ENCODE measurements around the gene NUP210L. TPM values are rescaled to one million over a fixed set of nuclear protein-coding genes. Genes with fewer than 3 reads are reported as not detected.
A peak's percentile ranks its signal among the peaks of the same experiment; 100 is the strongest.

The NUP210L gene
- total and polyA plus RNA-seq, 5 donors, result 0.09 to 0.88 (median 0.18) TPM; not detected in 1

DNA sequence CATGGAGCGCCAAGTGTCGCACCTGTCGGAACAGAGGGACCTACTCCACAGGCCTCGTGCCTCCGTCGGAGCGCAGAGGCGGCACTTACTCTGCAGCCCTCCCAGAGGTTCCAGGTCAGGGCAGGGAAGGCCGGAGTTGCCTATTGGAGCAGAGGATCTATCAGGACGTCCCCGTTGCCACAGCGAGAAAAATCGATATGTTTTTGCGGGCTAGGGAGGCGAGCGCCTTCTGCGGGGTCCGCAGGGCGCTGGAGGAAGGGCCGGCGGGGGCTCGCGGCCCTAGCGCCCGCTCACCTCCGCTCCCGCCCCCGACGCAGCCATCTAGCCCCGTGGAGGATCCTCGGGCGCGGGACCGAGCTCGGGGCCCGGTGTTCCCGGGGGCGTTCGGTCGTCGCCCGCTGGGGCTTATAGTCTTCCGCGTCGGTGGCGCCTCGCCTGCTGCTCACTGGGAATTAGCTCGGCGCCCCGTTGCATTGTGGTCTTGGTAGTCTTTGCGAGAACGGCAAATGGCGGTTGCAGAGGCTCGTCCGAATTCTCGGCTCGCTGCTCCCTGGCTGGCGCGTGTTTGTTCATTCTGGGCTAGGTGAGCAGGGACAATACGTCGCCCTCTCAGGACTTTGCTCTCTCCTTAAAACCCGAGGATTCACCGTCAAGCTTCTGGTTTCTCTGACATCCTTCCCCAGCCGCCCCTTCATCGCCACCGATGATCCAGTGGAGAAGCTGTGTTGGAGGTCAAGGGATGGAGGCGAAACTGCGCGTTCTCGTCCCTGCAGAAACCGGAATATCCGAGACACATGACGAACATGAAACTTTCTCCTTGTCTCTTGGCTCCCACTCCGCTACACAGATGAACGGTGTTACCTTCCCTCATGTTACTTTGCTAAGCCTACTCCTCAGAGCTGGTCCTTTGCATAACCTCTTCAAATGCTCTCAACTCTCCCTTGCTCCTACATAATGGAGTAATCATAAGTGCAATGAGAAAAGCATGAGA, 177.3 kb downstream of the NUP210L start, which contains the start of gene JTB:
JTB (minus strand) TSS at position 425 of the 991 bp plus-strand sequence; CDS start at position 3, 422 bp downstream.
- intact Hi-C loops (cut with DNase I), result no loop called here
- Histone ChIP-seq H3K4me1 (ENCODE audit: control insufficient read depth, insufficient read depth, low read length) (no peaks in the 10 kb centered on the region), H3K27me3 (ENCODE audit: control insufficient read depth, insufficient read depth) (no peaks in the 10 kb centered on the region), H3K9me3 (ENCODE audit: control insufficient read depth, low read length) (no peaks in the 10 kb centered on the region), H3K4me3 (ENCODE audit: low read length) (peak within 1 kb of the TSS; percentile 93), H3K27ac (ENCODE audit: low read length) (peak within 1 kb of the TSS; percentile 92)
- ATAC-seq (peak; percentile 94 to 96), DNase-seq (peak; percentile 89 to 96 (median 93))
- WGBS, result under 1% methylated on average over 75 of the region's 75 CpGs

DNA sequence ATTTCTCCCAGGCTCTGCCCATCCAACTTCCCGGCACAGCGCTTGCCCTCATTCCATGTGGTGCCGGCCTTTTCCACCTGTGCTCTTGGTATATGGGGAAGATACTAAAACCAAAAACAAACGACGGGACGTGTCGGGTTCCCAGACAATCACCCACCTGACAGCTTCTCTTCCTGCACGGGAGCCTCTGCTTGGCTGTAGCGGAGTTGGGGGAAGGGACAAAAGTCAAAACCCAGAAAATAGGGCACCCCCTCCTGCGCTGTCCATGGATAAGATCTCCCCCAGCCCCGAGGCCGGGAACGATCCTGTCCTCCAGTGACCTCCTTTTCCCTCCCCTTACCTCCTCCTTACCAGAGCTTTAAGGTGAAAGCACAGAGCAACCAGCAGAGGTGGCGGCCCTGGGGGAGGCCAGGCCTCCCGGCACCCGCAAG, 178.0 kb downstream of the NUP210L start:
- no peak for ATAC-seq
- intact Hi-C loops (cut with DNase I), result no loop called here
- under 1% methylated on average over 16 of the region's 16 CpGs for WGBS
- Histone ChIP-seq H3K9me3 (ENCODE audit: control insufficient read depth, low read length) (no peaks in the 10 kb centered on the region), H3K27ac (ENCODE audit: low read length) (peak overlapping the region; percentile 91), H3K27me3 (ENCODE audit: control insufficient read depth, insufficient read depth) (no peaks in the 10 kb centered on the region), H3K4me1 (ENCODE audit: control insufficient read depth, insufficient read depth, low read length) (no peaks in the 10 kb centered on the region), H3K4me3 (ENCODE audit: low read length) (peak overlapping the region; percentile 93)
- DNase-seq, result no peak

DNA sequence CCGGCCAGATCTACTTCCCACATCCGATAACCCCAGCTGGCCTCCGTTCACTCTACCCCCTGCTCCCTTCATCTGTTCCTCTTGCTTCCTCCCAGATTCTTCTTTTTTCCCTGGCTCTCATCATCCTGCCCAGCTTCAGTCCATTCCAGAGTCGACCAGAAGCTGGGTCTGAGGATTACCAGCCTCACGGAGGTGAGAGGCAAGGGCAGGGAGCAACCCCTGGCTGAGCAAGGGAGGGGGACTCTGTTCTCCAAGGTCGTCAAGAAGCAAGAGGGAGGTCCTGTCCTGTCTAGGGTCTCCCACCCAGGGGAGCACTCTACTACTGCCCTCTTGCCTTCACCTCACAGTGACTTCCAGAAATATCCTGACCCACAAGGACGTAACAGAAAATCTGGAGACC, 181.3 kb downstream of the NUP210L start:
- no peak overlapping the region for H3K4me3 ChIP-seq (ENCODE audit: low read length)
- H3K9me3 ChIP-seq (ENCODE audit: control insufficient read depth, low read length), result no peaks in the 10 kb centered on the region
- peaks cover under 1% of the 10 kb centered on the region for H3K4me1 ChIP-seq (ENCODE audit: control insufficient read depth, insufficient read depth, low read length)
- no peaks in the 10 kb centered on the region for H3K27me3 ChIP-seq (ENCODE audit: control insufficient read depth, insufficient read depth)
- DNase-seq, result no peak
- intact Hi-C loops (cut with DNase I), result no loop called here
- no peak overlapping the region for H3K27ac ChIP-seq (ENCODE audit: low read length)
- no peak for ATAC-seq
- WGBS, result 75% methylated on average over 7 of the region's 7 CpGs

DNA sequence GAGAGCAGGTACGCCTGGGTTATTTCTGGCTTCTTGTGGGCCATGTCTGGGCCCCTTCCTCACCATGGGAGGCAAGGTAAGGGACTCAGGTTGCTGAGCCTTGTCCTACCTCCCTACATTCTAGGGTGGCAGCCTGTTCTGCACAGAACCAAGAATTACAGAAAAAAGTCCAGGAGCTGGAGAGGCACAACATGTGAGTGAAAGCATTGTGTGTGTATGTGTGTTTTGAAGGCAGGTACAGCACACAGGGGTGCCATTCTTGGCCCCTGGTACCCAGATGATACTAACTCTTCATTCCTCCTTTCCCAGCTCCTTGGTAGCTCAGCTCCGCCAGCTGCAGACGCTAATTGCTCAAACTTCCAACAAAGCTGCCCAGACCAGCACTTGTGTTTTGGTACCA, 181.8 kb downstream of the NUP210L start:
- WGBS, result 91% methylated on average over 3 of the region's 3 CpGs
- intact Hi-C loops (cut with DNase I), result no loop called here
- H3K4me1 ChIP-seq (ENCODE audit: control insufficient read depth, insufficient read depth, low read length), result peaks cover 5% of the 10 kb centered on the region
- H3K27me3 ChIP-seq (ENCODE audit: control insufficient read depth, insufficient read depth), result no peaks in the 10 kb centered on the region
- no peak for DNase-seq
- H3K9me3 ChIP-seq (ENCODE audit: control insufficient read depth, low read length), result no peaks in the 10 kb centered on the region
- no peak for ATAC-seq
- no peak overlapping the region for H3K4me3 ChIP-seq (ENCODE audit: low read length)
- H3K27ac ChIP-seq (ENCODE audit: low read length), result no peak overlapping the region

DNA sequence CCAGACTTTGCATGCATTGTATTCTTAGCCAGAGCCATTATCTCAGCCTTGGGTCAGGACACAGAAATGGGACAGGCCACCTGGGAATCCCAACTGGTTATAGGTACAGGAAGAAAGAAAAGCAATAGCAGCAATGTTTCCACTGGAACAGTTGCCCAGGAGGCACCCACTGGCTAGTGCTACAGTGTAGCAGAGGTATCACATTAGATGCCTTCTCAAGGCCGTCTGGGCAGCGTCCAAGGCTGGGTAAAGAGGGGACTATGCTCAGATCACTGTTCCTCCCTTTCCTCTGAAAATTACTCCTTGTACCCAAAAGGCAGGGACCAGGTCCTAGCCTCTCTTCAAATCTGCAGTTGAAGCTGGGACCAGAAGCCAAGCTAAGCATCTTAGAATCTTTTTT, 184.5 kb downstream of the NUP210L start:
- Histone ChIP-seq H3K27ac (ENCODE audit: low read length) (no peak overlapping the region), H3K4me1 (ENCODE audit: control insufficient read depth, insufficient read depth, low read length) (peaks cover 6% of the 10 kb centered on the region), H3K4me3 (ENCODE audit: low read length) (no peak overlapping the region), H3K27me3 (ENCODE audit: control insufficient read depth, insufficient read depth) (no peaks in the 10 kb centered on the region), H3K9me3 (ENCODE audit: control insufficient read depth, low read length) (no peaks in the 10 kb centered on the region)
- 91% methylated on average over 2 of the region's 2 CpGs for WGBS
- ATAC-seq, result no peak
- intact Hi-C loops (cut with DNase I), result no loop called here
- DNase-seq, result no peak

DNA sequence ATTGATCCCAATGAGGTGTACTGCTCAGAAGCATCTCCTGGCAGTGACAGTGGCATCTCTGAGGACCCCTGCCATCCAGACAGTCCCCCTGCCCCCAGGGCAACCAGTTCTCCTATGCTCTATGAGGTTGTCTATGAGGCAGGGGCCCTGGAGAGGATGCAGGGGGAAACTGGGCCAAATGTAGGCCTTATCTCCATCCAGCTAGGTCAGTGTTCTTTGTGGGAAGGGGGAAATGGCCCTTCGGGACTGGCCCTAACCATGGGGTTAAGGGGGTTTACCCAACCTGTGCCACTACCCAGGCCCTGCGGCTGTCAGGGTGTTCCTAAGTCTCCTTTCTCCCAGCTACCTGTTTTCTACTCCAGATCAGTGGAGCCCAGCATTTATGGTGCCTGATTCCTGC, 185.9 kb downstream of the NUP210L start:
- WGBS, result 91% methylated on average over 2 of the region's 2 CpGs
- ATAC-seq (no peak), DNase-seq (no peak)
- H3K4me3 ChIP-seq (ENCODE audit: low read length), result no peak overlapping the region
- no peaks in the 10 kb centered on the region for H3K9me3 ChIP-seq (ENCODE audit: control insufficient read depth, low read length)
- H3K4me1 ChIP-seq (ENCODE audit: control insufficient read depth, insufficient read depth, low read length), result peaks cover 6% of the 10 kb centered on the region
- H3K27me3 ChIP-seq (ENCODE audit: control insufficient read depth, insufficient read depth), result no peaks in the 10 kb centered on the region
- intact Hi-C loops (cut with DNase I), result no loop called here
- H3K27ac ChIP-seq (ENCODE audit: low read length), result no peak overlapping the region

DNA sequence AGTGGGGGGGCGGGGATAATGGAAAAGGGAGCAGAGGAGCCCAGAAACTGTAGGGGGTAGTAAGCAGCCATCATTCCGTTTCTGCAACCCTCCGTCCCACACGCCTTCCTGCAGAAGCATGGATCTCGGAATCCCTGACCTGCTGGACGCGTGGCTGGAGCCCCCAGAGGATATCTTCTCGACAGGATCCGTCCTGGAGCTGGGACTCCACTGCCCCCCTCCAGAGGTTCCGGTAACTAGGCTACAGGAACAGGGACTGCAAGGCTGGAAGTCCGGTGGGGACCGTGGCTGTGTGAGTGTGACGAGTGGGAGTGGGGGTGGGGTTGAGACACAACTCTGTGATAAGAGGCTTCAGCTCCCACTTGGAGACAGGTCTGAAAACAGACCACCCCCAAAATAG, 186.5 kb downstream of the NUP210L start:
- intact Hi-C loops (cut with DNase I), result no loop called here
- no peaks in the 10 kb centered on the region for H3K9me3 ChIP-seq (ENCODE audit: control insufficient read depth, low read length)
- H3K27ac ChIP-seq (ENCODE audit: low read length), result no peak overlapping the region
- peaks cover 6% of the 10 kb centered on the region for H3K4me1 ChIP-seq (ENCODE audit: control insufficient read depth, insufficient read depth, low read length)
- 8% methylated on average over 13 of the region's 13 CpGs for WGBS
- ATAC-seq (no peak), DNase-seq (peak in 1 of 3 donors; percentile 62)
- H3K27me3 ChIP-seq (ENCODE audit: control insufficient read depth, insufficient read depth), result no peaks in the 10 kb centered on the region
- peak overlapping the region; percentile 54 for H3K4me3 ChIP-seq (ENCODE audit: low read length)

DNA sequence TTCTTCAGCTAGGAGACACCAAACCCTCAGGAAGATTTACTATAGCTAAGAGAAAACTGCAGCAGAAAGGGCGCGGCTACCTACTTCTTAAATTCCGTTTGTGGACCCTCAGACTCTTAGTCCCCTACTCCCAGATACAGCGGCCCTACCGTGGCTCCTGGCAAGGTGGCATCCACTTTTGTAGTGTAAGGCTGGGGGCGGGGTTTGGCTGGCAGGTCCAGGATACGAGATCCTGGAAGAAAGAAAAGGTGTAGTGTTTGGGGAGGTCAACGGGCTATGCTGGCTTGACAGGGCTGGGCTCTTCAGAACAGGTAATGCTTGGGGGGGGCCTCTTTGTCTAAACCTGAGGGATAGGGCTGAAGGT, 186.9 kb downstream of the NUP210L start:
- ATAC-seq, result no peak
- intact Hi-C loops (cut with DNase I), result no loop called here
- 2% methylated on average over 8 of the region's 8 CpGs for whole genome bisulfite sequencing

DNA sequence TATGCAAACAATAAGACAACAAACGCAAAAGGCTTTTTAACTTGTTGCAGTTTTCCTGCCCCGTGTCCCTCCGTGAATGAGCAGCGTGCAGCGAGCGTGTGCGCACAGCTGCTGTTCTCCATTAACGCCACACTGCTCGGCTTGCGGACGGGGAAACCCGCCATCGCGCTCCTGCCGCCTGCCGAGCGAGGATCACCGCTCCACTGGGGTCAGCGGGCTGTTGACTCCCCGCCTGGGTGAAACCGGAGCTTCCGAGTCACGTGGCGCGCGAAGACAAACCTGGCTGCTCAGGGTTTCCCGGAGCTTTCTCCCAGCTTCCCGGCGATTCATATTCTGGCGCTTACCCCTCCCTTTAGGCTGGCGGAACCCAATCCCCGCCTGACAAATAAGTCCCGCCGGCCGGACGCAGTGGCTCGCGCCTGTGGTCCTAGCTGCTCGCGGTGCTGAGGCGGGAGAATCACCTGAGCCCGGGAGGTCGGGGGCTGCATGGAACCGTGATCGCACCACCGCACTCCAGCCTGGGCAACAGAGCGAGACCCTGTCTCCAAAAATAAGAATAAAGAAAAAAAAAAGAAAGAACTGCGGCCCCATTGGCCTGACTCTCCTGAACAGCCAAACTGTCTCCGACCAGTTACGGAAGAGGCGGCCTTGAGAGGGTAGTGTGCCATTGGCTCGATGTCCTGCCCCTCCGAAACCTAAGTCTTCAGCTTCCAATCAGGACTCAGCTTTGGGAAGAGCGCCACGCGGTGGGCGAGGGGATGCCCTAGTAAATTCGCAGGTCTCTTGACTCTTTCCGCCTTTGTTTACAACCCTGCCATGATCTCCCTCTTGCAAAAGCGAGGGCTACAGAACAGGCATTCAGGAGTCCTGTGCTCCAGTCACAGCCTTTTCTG, 187.5 kb downstream of the NUP210L start, which contains the start of gene CREB3L4:
CREB3L4 (plus strand) TSS at position 796 of the 893 bp plus-strand sequence. CDS start 624 bp downstream, outside the sequence.
- intact Hi-C loops (cut with DNase I), result no loop called here
- no peaks in the 10 kb centered on the region for H3K27me3 ChIP-seq (ENCODE audit: control insufficient read depth, insufficient read depth)
- DNase-seq, result peak; percentile 93 to 97 (median 95)
- WGBS, result under 1% methylated on average over 60 of the region's 60 CpGs
- peaks cover 8% of the 10 kb centered on the region for H3K4me1 ChIP-seq (ENCODE audit: control insufficient read depth, insufficient read depth, low read length)
- peak within 1 kb of the TSS; percentile 71 for H3K27ac ChIP-seq (ENCODE audit: low read length)
- no peaks in the 10 kb centered on the region for H3K9me3 ChIP-seq (ENCODE audit: control insufficient read depth, low read length)
- peak within 1 kb of the TSS; percentile 54 for H3K4me3 ChIP-seq (ENCODE audit: low read length)
- ATAC-seq, result peak; percentile 90

More for the DNA sequence above, 186.9 kb downstream of the NUP210L start:
- Histone ChIP-seq H3K27me3 (ENCODE audit: control insufficient read depth, insufficient read depth) (no peaks in the 10 kb centered on the region), H3K4me3 (ENCODE audit: low read length) (peak overlapping the region; percentile 54), H3K9me3 (ENCODE audit: control insufficient read depth, low read length) (no peaks in the 10 kb centered on the region), H3K27ac (ENCODE audit: low read length) (peak overlapping the region; percentile 71), H3K4me1 (ENCODE audit: control insufficient read depth, insufficient read depth, low read length) (peaks cover 6% of the 10 kb centered on the region)
- DNase-seq, result peak in 1 of 3 donors; percentile 77

DNA sequence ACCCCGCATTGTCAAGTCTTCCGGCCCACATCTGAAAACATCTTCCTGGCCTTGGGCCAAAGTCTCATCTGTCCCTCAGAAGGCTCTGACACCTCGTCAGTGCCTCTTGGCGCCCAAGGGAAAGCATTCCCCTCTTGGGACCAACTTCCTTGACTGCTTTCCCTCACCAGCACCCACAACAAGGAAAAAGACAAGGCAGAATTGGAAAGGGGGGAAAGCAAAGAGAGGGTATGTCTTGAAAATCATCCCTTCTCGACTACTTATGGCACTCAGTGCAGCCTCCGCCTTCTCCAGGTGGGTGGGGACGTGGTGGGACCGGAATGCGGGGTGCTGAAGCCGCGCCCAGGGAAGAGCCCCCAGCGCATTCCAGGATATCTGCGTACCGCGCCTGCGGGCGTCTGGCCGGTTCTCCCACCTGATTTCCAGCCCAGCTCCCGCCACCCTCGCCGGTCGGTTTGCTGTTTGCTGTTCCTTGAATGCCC, 191.0 kb downstream of the NUP210L start:
- H3K27ac ChIP-seq (ENCODE audit: low read length), result peak overlapping the region; percentile 92
- peaks cover 18% of the 10 kb centered on the region for H3K4me1 ChIP-seq (ENCODE audit: control insufficient read depth, insufficient read depth, low read length)
- H3K27me3 ChIP-seq (ENCODE audit: control insufficient read depth, insufficient read depth), result no peaks in the 10 kb centered on the region
- ATAC-seq, result no peak
- DNase-seq, result peak; percentile 44 to 76 (median 66)
- WGBS, result under 1% methylated on average over 22 of the region's 22 CpGs
- peak overlapping the region; percentile 57 for H3K4me3 ChIP-seq (ENCODE audit: low read length)
- no peaks in the 10 kb centered on the region for H3K9me3 ChIP-seq (ENCODE audit: control insufficient read depth, low read length)
- intact Hi-C loops (cut with DNase I), result no loop called here
